Spinal cord (tissue), 10 donors: ENCODE data around the gene PRRX1. TPM values are rescaled to one million over a fixed set of nuclear protein-coding genes. Genes with fewer than 3 reads are reported as not detected.

Experiments
- DNase-seq, 6 donors: peaks; one replicate each; pipeline versions ENCODE4 v3.0.0 to v3.0.0-alpha.2; 2013 to 2015; ENCODE audit warnings: low spot score in 6 of 6, low read depth in 4 of 6
- H3K27ac ChIP-seq: one replicate; pipeline ENCODE4 v1.5.1; 2013; ENCODE audit warnings: low read depth, low read length, control low read depth
- H3K27me3 ChIP-seq: one replicate; pipeline ENCODE4 v1.6.1; 2013; ENCODE audit warnings: low read length; ENCODE audit not compliant: control insufficient read depth, insufficient read depth
- H3K36me3 ChIP-seq: one replicate; pipeline ENCODE4 v1.6.1; 2013; ENCODE audit warnings: low read length; ENCODE audit not compliant: control insufficient read depth, insufficient read depth
- H3K4me1 ChIP-seq: one replicate; pipeline ENCODE4 v1.6.1; 2013; ENCODE audit warnings: low read length; ENCODE audit not compliant: control insufficient read depth, insufficient read depth
- H3K4me3 ChIP-seq: one replicate; pipeline ENCODE4 v1.5.1; 2013; ENCODE audit warnings: low read depth, low read length, control low read depth
- H3K9me3 ChIP-seq: one replicate; pipeline ENCODE4 v1.6.1; 2013; ENCODE audit warnings: low read length; ENCODE audit not compliant: control insufficient read depth, insufficient read depth
- WGBS: methylation state at CpG from one replicate; pipeline ENCODE4 v1.1.5; 2013; ENCODE audit warnings: missing lambda C conversion rate; ENCODE audit not compliant: insufficient coverage; 5-methylcytosine and 5-hydroxymethylcytosine counted together
- polyA plus RNA-seq, 2 donors: library from polyadenylated mRNA; unstranded; fragments of 120-200 nt; gene quantifications; one replicate each; pipeline ENCODE4 v1.2.1, GENCODE V29; 2013; ENCODE audit not compliant: insufficient read length in 2 of 2
- total RNA-seq, 2 donors: library from RNA; depleted of rRNA in 1 of 2; stranded (reverse); fragments of 120-200 nt in 1 of 2; fragments of >200 nt in 1 of 2; gene quantifications; one replicate each; pipeline versions ENCODE4 v1.2.3 to v1.2.4, GENCODE V29; 2013 to 2014
- donor health status: healthy.

Gene PRRX1
- total and polyA plus RNA-seq, 4 donors: 4.5 to 73.7 (median 36.3) TPM

DNA sequence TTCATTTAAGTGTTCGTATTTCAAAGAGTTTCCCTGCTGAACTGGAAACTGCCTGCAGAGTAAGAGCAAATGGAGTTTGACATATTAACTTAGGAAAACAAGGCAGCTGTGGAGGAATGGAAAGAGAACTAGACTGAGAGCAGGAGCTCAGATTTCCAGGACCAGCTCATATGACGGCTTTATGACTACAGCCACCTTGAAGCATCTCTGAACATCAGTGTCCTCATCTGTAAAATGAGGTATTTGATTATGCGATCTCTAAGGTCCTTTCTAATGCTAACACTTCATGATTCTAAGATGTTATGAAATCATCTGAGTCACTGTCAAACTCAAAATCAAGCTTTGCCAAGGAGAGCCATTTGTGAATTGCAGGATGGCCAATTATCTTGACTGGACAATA, 112.3 kb downstream of the PRRX1 start:
- Histone ChIP-seq H3K36me3 (no peaks in the 10 kb centered on the region), H3K27me3 (no peaks in the 10 kb centered on the region), H3K9me3 (no peaks in the 10 kb centered on the region), H3K4me1 (no peaks in the 10 kb centered on the region), H3K27ac (no peak overlapping the region), H3K4me3 (no peak overlapping the region)
- 100% methylated on average over 1 of the region's 3 CpGs for WGBS
- no peak for DNase-seq

- Histone ChIP-seq H3K27ac (no peak overlapping the region), H3K36me3 (no peaks in the 10 kb centered on the region), H3K4me1 (no peaks in the 10 kb centered on the region), H3K9me3 (no peaks in the 10 kb centered on the region), H3K4me3 (no peak overlapping the region), H3K27me3 (no peaks in the 10 kb centered on the region)
- peak in 1 of 6 donors; percentile 34 for DNase-seq
- 100% methylated on average over 1 of the region's 3 CpGs for WGBS
Measured at GRCh38 chr1:170776777-170777176, 112.8 kb downstream of the PRRX1 start.

Other genes with a start within 250 kb of the PRRX1 start
- gene GORAB, start 132.0 kb upstream of the PRRX1 start, total RNA-seq: 10 to 100 TPM; 13.7 to 18.3 TPM
- 10 to 100 TPM; 12.1 to 12.8 TPM for gene GORAB, start 132.0 kb upstream of the PRRX1 start, polyA plus RNA-seq